Measurements from ENCODE around the gene ZBTB7B.

ZBTB7B gene

GRCh38 chr1:155057788-155058211, 55.2 kb downstream of the ZBTB7B start:
- DNase-seq (ENCODE audit: low read depth in 2 of 2), result no peak

GRCh38 chr1:155060736-155061135, 58.1 kb downstream of the ZBTB7B start:
- DNase-seq (ENCODE audit: low read depth in 2 of 2), result no peak

GRCh38 chr1:155061381-155062150, 59.0 kb downstream of the ZBTB7B start:
- DNase-seq (ENCODE audit: low read depth in 2 of 2), result peak; percentile 87

GRCh38 chr1:155062151-155062686, 59.6 kb downstream of the ZBTB7B start:
- no peak for DNase-seq (ENCODE audit: low read depth in 2 of 2)

GRCh38 chr1:155062702-155063411, 60.3 kb downstream of the ZBTB7B start:
- peak; percentile 67 to 73 for DNase-seq (ENCODE audit: low read depth in 2 of 2)

- peak; percentile 67 to 71 for DNase-seq (ENCODE audit: low read depth in 2 of 2)
Measured at GRCh38 chr1:155063550-155064110, 61.0 kb downstream of the ZBTB7B start, which contains the start of gene EFNA4. EFNA4 (plus strand) TSS chr1:155063740; CDS start chr1:155063824, 84 bp downstream.

- no peak for DNase-seq (ENCODE audit: low read depth in 2 of 2)
Measured at GRCh38 chr1:155064111-155064831, 61.7 kb downstream of the ZBTB7B start.

- DNase-seq (ENCODE audit: low read depth in 2 of 2), result no peak
Measured at GRCh38 chr1:155064832-155065429, 62.3 kb downstream of the ZBTB7B start.

- no peak for DNase-seq (ENCODE audit: low read depth in 2 of 2)
Measured at GRCh38 chr1:155066777-155067176, 64.2 kb downstream of the ZBTB7B start.
